ENCODE results near the gene COP1.
"Not testable (repeated sequence)": the region's sequence is repeated elsewhere in the genome, so short reads cannot be mapped to it uniquely, and the experiment has no call there.

Gene COP1

DNA sequence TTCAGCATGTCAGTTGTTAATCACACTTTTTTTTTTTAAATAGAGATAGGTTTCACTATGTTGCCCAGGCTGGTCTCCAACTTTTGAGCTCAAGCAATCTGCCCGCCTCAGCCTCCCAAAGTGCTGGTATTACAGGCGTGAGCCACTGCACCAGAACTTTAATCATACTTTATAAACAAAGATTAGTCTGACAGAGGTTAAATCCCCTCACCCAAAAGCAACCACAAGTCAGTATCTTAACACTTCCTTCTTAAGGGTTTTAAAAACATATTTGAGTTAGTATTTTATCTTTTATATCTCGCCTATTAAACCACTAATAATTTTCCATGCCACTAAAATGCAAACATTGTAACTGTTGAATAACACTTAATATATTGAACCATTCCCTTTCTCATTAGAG, 70.2 kb downstream of the COP1 start:
- no peak for DNase-seq

DNA sequence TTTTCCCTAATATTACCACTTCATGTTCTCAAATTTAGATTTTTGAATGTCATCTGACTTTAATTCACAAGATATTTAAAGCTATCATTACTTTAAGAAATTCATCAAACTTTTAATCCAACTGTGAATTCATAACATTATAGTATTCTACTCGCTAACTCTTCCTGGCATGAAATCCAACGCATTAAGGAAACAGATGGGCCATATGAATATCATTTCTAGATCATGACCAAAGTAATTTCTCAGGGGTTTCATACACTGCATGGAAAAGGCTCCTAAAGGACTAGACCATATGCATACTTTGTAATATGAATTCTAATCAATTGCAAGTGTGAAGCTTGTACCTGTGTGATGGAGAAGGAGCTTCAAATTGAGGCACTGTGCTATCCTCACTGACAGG, 72.4 kb downstream of the COP1 start:
- no peak for DNase-seq

DNA sequence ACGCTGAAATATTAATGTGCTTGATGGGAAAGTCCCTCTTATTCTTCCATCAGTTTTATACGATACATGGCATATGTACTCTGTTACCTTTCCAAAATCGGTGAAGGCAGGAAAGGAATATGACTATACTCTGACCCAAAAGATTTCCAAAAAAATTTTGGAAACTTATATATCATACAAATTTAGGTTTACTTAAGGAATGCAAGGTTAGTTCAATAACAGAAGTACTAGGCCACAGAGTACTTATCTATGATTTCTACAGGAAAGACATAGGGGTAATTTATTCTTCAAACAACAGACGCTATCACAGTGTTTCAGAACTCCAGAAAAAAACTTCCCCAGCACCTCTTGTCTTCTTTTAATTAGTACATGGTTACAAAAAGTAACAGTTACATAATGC, 84.8 kb downstream of the COP1 start:
- no peak for DNase-seq

DNA sequence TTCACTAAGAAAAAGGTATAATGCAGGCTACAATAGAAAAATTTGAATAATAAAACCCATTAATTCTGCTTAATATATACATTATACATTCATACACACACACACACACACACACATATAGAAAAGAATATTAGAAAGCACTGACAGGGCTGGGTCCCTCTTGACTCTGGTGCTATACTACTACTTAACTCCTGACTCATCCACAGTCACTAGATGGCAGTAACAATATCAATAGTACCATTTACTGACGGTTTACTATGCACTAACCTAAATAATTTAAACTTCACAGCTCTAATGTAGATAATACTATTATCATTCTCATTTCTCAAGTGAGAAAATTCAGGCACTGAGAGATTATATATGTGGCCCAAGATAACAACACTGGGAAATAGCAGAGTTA, 87.5 kb downstream of the COP1 start:
- DNase-seq: no peak

DNA sequence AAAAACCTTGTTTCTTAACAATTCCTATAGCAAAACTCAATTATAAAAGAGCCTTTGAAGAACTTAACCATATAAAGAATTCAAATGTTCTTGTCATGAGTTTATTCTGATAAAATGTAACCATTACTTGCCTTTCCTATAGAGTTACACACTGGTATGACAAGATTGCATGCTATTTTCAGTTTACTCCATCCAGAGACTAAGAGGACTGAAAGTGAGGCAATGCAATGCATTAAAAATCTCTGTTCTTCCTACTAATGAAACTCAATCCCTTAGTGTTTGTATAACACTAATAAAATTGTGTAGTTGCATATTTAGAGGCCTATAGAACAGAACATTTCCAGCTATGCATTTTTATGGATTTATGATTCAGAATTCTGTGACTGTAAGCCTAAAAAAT, 88.1 kb downstream of the COP1 start:
- no peak for DNase-seq

DNA sequence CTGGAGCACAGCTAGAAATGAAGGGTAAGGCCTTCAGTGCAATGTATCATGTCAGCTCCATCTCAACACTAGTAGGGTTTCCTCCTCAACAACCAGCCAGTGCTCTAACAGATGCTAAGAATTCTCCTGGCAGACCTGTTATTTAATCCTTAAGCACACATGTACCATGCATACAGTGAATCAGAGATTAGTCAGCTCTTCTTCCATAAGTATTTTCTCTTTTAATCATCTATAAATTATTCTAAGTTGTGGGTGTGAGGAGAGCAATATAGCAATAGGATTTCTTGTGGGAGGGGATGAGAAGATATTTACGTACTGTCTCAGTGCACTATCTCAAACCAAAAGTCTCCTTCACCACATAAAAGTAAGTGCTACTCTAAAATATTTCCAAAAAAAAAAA, 95.3 kb downstream of the COP1 start:
- no peak for DNase-seq

DNA sequence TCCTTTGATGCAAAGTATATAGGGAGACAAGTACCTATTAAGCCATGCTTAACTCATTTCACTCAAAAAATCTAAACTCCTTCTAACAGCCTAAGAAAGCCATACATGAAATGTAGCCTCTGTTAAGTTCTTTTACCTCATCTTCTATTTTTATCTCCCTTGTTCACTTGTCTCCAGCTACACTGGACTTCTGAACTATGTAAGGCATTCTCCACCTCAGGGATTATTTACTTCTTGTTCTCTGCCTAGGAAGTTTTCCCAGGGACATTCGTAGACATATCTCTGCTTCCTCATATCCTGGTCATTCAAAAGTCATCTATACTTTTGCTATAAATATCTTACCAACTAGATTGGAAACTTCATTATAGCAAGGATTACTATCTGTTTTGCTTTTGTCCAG, 96.9 kb downstream of the COP1 start:
- DNase-seq: no peak

DNA sequence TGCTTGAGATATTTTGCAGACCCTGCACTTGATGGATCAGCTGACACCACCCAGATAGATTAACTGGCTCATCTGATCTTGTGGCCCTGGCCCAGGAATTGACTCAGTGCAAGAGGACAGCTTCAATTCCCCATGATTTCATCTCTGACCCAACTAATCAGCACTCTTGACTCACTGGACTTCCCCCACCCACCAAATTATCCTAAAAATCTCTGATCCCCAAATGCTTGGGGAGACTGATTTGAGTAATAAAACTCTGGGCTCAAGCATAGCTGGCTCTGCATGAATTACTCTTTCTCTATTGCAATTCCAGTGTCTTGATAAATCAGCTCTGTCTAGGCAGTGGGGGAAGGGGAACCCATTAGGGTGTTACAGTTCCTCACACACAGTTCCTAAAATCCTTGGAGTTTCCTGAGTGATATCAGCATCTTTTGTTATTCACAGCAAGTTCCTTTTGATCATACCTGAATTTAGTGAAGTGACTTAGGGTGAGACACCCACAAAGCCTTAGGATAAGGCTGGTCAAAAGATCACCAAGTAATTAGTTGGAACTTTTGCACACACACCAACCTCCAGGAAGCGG, 104.2 kb downstream of the COP1 start:
- no peak for DNase-seq

DNA sequence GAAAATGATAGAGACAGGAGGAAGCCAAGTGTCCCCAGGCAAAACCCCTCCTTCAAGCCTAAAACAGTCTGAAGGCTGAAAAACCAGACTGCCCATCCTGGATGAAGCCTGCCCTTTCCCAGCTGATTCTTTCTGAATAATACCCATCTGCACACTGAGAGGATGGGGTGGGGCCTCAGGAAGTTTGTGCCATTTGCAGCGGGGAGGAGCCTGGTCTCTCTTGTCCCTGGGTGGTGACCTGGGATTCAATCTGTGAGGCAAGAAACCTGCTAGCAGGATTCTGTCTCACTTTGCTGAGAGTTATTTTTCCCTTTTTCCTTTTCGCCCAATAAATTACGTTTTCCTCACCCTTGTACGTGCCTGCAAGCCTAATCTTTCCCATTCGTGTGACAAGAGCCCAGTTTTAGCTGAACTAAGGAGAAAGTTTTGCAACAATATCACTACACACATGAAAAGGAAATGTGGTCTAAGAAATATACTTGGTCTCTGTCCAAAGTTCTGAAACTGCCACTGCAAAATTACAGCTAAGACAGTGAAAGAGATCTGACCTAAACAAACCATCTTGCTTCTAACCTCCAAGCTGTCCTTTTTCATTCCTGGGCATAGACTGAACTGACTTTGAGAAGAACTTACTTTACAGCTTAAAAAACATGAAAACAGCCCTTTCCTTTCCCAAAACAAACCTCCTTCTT, 105.0 kb downstream of the COP1 start:
- DNase-seq: no peak

DNA sequence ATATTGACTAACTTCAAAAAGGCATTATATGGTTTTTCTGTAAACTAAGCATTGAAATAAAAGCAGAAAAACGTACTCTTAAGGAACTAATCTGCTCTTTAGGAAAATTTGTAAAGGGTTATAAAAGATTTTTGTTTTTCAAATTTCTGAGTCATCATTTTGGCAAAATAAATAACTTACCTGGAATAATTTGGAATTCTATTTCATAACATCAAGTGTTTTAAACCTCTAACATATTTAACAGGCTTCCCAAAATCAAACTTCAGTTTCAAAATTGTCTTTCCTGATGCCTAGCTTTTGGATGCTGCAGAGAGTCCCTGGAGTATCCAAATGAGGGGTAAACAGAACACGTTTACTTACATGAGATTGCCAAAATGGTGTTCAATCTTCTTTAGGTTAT, 108.5 kb downstream of the COP1 start:
- no peak for DNase-seq

DNA sequence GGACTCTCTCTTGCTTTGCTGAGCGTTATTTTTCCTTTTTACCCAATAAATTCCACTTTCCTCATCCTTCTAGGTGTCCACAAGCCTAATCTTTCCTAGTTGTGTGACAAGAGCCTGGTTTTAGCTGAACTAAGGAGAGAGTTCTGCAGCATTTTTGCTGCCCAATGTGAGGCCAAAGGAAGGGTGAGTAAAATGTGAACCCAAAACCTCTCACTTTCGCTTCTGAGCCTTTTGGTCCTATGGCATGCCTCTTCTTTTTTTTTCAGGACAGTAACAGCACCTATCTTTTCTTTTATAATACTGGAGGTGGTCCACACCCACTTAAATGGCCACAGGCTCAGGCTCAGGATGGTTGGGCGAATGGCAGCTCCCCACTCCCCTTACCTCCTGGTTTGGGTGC, 111.1 kb downstream of the COP1 start:
- no peak for DNase-seq

DNA sequence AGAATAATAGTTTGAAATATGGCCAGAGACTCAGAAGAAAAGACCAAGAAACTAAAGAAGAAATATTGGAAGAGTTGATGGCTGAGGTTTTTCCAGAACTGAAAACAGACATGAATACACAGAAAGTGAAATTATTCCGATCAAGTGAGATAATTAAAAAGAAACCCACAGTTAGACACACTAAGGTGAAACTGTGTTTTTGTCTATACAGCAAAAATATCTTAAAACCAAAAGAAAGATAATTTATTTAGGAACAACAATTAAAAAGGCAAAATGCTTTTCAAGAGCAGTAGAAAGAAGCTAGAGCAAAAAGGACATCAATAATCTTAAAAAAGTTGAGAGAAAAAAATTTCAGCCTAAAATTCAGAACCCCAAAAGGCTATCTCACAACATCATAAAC, 116.3 kb downstream of the COP1 start:
- no peak for DNase-seq

DNA sequence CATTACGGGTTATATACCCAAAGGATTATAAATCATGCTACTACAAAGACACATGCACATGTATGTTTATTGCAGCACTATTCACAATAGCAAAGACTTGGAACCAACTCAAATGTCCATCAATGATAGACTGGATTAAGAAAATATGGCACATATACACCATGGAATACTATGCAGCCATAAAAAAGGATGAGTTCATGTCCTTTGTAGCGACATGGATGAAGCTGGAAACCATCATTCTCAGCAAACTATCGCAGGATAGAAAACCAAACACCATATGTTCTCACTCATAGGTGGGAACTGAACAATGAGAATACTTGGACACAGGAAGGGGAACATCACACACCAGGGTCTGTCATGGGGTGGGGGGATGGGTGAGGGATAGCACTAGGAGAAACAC, 119.3 kb downstream of the COP1 start:
- DNase-seq: not testable (repeated sequence)

DNA sequence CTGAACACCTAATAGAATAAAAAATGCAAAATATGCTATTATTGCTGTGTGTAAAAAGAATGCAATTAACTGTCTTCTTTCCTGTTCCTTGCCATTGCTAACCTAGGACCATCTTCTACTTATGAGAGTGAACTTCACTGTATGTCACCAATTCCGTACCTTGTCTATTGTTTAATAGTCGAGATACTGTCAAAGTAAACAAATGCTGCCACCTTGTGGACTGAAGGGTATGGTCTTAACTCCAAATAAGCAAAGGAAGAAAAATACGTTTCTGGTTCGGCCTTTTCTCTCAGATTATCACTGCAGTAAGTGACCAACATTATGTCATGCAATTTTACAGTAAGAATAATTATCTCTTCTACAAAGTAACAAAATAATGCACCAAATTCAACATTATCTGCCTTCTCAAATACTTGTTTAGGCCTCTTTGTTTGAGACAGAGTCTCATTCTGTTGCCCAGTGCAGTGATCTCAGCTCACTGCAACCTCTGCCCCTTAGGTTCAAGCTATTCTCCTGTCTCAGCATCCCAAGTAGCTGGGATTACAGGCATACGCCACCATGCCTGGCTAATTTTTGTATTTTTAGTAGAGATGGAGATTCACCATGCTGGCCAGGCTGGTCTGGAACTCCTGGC, 133.4 kb downstream of the COP1 start:
- peak; percentile 20 for DNase-seq

DNA sequence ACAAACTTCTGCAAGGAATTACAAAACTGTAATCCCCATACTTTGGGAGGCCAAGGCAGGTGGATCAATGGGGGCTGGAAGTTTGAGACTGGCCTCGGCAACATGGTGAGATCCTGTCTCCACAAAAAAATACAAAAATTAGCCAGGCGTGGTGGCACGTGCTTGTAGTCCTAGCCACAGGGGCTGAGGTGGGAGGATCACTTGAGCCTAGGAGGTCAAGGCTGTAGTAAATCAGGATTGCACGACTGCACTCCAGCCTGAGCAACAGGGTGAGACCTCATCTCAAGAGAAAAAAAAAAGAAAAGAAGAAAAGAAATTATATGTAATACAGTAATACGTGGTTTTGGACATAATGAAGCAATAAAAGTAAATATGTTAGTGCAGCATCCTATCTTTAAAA, 138.2 kb downstream of the COP1 start:
- DNase-seq: peak; percentile 4

DNA sequence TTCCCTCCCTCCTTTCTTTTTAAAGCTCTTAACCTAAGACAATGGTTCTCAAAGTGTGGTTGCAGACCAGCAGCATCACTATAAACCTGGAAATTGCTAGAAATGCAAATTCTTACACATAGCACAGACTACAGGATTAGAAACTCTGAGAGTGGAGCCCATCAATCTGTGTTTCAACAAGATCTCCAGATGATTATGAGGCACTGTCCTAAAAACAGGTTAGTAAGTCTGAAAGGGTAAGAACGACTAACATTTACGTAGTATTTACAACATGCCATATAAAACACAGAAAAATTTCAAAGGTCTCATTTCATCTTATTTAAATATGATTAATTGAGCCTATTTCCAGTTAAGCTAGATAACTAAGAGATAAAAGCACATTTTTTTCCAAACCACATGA, 138.8 kb downstream of the COP1 start:
- no peak for DNase-seq

DNA sequence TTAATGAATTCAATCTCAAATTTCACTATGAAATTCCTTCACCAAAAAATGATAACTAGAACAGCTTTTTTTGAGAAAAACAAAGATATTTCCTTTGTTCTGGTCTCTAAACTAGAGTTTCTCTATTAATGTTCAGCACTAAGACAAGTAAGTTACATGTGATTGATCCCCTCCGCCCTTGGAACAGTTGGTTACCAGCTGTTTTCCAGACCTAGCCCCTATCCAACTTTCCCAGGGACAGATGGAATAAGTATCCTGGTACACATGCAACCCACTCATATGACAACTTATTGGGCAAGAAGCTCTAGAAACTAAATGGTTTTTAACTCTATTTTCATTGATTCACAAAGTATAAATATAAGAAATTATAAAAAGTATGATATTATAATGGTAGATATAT, 140.4 kb downstream of the COP1 start:
- no peak for DNase-seq

DNA sequence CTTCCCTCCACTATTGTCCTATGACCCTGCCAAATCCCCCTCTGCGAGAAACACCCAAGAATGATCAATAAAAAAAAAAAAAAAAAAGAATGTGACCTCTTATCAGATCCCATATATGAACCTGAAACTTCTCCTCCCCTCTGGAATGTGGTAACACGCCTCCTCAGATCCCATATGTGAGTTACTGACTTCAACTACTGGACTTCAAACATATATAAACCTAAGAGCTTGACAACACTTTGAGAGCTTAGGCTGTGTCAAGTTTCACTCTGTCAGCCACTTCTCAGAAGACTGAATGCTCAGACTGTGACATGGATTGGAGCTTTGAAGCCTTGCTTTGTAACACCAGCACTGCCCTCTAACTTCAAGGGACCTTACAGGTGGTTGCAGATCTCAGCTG, 148.4 kb downstream of the COP1 start:
- DNase-seq: no peak

DNA sequence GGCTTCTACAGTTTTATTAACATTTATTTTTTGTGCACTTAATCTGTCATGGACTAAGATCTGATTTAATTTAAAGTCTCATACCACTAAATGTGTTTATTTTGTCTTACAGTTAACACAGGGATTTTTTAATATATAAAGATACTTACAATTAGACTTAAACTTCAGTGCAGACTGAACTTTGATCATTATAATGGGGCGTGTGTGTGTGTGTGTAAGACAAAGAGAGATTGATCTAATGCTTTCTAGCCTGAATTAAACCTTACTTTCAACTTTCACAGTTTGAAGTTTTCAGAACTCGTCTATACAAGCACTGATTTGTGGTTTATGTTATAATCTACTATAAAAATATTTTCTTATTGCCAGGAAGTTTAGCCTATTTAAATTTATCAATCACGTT, 150.8 kb downstream of the COP1 start:
- DNase-seq: no peak

DNA sequence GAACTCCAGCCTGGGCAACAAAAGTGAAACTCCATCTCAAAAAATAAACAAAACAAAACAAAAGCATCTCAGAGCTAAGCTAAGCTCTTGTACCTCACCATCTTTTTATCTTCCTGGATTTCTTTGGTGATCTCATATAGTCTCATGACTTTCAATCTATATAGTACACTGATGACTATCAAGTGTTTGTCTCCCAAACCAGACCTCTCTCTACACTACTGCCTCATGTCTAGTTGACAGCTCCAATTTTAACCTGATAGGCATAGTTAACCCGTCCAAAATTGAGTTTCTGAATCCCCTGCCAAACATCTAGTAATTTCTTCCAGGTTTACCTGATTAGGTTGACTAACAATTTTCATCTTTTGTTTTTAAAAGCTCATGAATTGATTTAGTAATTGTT, 151.7 kb downstream of the COP1 start:
- DNase-seq: no peak

DNA sequence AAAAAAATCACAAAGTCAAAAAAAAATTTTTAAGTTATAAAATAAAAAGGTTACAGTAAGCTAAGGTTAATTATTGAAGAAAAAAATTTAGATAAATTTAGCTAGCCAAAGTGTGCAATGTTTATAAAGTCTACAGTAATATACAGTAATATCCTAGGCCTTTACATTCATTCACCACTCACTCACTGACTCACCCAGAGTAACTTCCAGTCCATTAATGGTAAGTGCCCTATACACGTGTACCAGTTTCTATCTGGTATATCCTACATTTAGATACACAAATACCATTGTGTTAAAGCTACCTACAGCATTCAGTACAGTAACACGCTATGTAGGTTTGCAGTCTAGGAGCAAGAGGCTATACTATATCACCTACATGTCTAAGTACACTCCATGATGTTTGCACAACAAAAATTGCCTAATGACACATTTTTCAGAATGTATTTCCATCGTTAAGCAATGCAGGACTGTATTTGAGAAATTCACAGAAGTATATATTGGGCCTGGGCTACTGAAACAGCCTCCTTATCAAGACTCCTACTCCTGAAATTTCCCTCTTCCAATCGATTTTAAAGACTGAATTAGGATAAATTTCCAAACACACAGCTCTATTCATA, 155.1 kb downstream of the COP1 start:
- DNase-seq: no peak

DNA sequence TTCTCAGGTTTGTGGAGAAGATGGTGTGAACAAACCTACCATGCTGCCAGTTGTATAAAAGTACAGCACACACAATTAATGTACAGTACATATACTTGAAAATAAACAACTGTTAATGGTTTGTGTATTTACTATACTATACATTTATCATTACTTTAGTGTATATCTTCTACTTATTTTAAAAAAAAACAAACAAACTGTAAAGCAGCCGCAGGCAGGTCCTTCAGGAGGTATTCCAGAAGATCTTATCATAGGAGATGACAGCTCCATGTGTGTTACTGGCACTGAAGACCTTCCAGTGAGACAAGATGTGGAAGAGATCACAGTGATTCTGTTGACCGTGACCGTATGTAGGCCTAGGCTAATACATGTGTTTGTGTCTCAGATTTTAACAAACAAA, 155.7 kb downstream of the COP1 start:
- DNase-seq: no peak

DNA sequence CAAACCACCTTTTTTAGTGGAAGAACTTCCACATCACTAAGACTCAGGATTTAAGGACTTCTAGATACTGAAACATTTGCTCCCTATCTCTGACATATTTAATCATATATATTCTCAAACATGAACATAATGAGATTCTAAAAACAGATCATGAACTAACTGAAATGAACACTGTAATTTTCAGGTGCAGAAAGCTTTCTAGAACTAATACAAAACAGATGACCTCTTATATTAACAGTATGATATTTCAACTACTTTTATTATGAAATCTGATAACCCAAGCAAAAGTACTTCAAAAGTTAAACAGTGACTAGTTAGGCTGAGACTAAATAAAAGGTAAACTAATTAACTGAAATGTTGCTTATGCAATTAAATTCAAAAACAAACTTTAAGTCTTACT, 157.5 kb downstream of the COP1 start:
- no peak for DNase-seq

DNA sequence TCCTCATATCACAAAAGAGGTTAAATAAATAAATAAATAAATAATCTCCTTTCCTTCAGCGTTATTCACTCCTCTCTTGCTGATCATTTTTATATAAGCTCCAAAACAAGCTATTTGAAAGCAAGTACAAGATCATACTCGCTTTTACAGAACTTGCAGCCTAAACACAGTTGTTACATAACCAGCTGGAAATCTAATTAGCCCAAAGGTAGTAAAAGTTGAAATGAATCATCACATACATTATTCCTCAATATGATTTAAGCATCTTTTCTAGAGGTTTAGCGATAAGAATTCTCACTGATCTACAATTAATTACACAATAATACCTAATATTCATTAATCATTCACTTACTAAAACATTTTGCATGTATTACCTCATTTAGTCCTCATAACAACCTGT, 160.2 kb downstream of the COP1 start:
- DNase-seq: no peak
